ENCODE data around the gene KDM1A.

KDM1A gene

DNA sequence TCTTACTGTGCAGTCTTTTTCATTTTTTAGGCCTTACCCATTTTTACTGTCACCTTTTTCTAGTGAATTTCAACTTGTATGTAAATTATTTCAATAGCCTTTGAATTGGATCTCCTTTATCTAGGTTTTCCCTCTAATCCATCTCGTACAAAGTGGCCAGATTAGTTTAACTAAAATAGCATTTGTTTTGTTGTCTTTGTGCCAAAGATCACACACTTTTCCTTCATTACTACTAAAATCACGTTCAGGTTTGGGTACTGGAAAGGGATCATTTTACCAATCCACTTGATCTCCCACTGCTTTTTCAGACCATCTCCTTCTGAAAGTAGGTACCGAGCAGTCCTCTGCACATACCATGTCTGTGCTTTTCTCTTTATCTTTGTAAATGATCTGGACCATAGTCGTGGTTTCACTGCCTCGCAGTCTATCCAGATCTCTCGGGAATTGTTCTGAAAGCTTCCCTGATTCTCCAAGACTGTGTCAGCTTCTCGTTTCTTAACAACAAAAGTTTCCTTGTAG is 20.1 kb downstream of the KDM1A start:
- Histone ChIP-seq H3K27me3 (ENCODE audit: control insufficient read depth, insufficient read depth, low read length) (no peaks in the 10 kb centered on the region), H3K27ac (ENCODE audit: low read length) (no peak overlapping the region), H3K9me3 (ENCODE audit: control insufficient read depth, low read depth, low read length) (no peaks in the 10 kb centered on the region), H3K9ac (ENCODE audit: low read length) (no peak overlapping the region), H3K4me3 (ENCODE audit: low read length) (no peak overlapping the region), H3K36me3 (ENCODE audit: control insufficient read depth, low read depth, low read length) (peaks cover 11% of the 10 kb centered on the region), H3K4me1 (ENCODE audit: control insufficient read depth, low read depth, low read length) (peaks cover 12% of the 10 kb centered on the region)

DNA sequence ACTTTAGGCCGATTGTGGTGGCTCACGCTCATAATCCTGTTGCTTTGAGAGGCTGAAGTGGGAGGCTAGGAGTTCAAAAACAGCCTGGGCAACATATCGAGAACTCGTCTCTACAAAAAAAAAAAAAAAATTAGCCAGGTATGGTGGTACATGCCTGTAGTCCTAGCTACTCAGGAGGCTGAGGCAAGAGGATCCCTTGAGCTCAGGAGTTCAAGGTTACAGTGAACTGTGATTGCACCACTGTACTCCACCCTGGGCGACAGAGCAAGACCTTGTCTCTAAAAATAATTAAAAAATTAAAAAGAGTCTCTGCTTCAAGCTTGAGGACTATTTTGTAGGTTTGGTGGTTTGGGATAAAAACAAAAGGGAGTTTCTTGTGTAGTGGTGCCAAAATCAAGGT is 21.2 kb downstream of the KDM1A start:
- H3K9me3 ChIP-seq (ENCODE audit: control insufficient read depth, low read depth, low read length): no peaks in the 10 kb centered on the region
- H3K27me3 ChIP-seq (ENCODE audit: control insufficient read depth, insufficient read depth, low read length): no peaks in the 10 kb centered on the region
- no peak overlapping the region for H3K9ac ChIP-seq (ENCODE audit: low read length)
- H3K4me3 ChIP-seq (ENCODE audit: low read length): no peak overlapping the region
- H3K36me3 ChIP-seq (ENCODE audit: control insufficient read depth, low read depth, low read length): peaks cover 13% of the 10 kb centered on the region
- H3K4me1 ChIP-seq (ENCODE audit: control insufficient read depth, low read depth, low read length): peaks cover 11% of the 10 kb centered on the region
- H3K27ac ChIP-seq (ENCODE audit: low read length): no peak overlapping the region

DNA sequence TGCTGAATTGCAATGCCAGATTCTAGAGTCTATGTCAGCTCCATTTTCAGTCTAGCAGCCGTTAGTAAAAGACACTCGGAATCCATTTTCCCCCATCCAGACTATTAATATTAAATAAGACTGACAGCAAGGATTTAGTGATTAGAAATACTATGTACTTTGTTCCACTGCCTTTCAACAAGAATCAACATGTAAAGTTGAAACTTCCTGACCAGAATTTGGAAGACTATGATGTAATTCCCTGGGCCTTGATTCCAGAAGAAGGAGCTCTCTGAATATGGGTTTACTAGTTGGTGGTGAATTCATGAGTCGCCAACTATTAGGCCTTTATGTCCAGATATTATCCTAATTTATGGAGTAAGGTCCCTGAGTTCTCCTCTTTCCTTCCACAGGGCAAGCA is 24.8 kb downstream of the KDM1A start:
- no peak overlapping the region for H3K9ac ChIP-seq (ENCODE audit: low read length)
- H3K9me3 ChIP-seq (ENCODE audit: control insufficient read depth, low read depth, low read length): no peaks in the 10 kb centered on the region
- H3K4me1 ChIP-seq (ENCODE audit: control insufficient read depth, low read depth, low read length): peaks cover 5% of the 10 kb centered on the region
- H3K4me3 ChIP-seq (ENCODE audit: low read length): no peak overlapping the region
- no peaks in the 10 kb centered on the region for H3K27me3 ChIP-seq (ENCODE audit: control insufficient read depth, insufficient read depth, low read length)
- no peak overlapping the region for H3K27ac ChIP-seq (ENCODE audit: low read length)
- peaks cover 13% of the 10 kb centered on the region for H3K36me3 ChIP-seq (ENCODE audit: control insufficient read depth, low read depth, low read length)

DNA sequence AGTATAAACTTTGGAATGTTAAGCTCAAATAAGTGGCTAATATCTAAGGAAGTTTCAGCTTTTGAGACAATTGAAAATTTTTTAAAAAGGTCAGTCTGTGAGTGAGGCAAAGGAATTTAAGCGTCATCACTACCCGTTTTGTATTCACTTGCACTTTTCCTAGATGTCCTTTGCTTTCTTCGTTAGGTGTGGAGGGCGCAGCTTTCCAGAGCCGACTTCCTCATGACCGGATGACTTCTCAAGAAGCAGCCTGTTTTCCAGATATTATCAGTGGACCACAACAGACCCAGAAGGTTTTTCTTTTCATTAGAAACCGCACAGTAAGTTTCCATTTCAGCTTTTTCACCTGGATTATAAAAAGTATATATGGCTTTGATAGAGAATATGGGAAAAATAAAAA is 30.9 kb downstream of the KDM1A start:
- no peak overlapping the region for H3K27ac ChIP-seq (ENCODE audit: low read length)
- no peaks in the 10 kb centered on the region for H3K27me3 ChIP-seq (ENCODE audit: control insufficient read depth, insufficient read depth, low read length)
- H3K9me3 ChIP-seq (ENCODE audit: control insufficient read depth, low read depth, low read length): no peaks in the 10 kb centered on the region
- no peak overlapping the region for H3K4me3 ChIP-seq (ENCODE audit: low read length)
- H3K36me3 ChIP-seq (ENCODE audit: control insufficient read depth, low read depth, low read length): peaks cover 42% of the 10 kb centered on the region
- H3K9ac ChIP-seq (ENCODE audit: low read length): no peak overlapping the region
- H3K4me1 ChIP-seq (ENCODE audit: control insufficient read depth, low read depth, low read length): no peaks in the 10 kb centered on the region

DNA sequence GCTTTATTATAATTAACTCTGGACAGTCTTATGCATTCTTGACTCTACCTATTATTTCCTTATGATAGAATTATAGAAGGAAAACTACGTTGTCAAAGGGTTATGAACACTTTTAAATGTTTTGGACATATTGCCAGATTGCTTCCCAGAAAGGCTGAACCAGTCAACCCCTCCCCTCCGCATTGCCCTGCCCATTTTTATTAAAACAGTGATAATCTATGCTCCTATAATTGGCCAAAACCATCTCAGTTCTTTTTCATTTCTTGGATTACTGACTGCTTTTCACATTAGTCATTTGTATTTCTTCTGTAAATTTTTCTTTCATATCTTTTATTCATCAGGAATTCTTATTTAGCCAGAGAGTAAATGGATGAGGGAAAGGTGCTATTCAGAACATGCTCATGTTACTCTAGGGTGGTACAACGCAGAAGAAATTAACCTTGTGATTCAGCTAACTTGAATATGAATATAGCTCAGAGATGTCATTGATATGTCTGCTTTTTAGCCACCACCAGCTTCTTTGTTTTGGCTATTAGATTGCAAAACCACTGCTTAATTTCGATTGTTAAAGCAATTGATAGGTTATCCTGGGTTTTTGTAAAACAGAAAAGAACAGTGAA is 32.1 kb downstream of the KDM1A start:
- Histone ChIP-seq H3K27ac (ENCODE audit: low read length) (no peak overlapping the region), H3K36me3 (ENCODE audit: control insufficient read depth, low read depth, low read length) (peaks cover 54% of the 10 kb centered on the region), H3K4me1 (ENCODE audit: control insufficient read depth, low read depth, low read length) (no peaks in the 10 kb centered on the region), H3K27me3 (ENCODE audit: control insufficient read depth, insufficient read depth, low read length) (no peaks in the 10 kb centered on the region), H3K4me3 (ENCODE audit: low read length) (no peak overlapping the region), H3K9ac (ENCODE audit: low read length) (no peak overlapping the region), H3K9me3 (ENCODE audit: control insufficient read depth, low read depth, low read length) (no peaks in the 10 kb centered on the region)

DNA sequence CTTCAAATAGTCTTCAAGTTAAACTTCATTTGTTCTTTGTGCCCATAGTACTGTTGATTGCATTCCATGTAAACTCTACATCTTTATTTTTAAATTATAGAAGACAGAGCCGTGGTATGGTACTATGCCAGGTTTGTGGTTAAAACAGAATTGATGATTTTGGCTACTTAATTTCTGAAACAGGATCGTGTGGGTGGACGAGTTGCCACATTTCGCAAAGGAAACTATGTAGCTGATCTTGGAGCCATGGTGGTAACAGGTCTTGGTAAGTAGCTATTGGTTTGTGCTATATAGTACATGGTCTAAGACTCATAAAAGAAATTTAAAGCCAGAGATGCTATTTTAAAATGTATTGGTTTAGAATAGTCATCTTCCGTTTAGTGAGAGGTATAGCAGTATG is 38.0 kb downstream of the KDM1A start:
- Histone ChIP-seq H3K9ac (ENCODE audit: low read length) (no peak overlapping the region), H3K9me3 (ENCODE audit: control insufficient read depth, low read depth, low read length) (no peaks in the 10 kb centered on the region), H3K36me3 (ENCODE audit: control insufficient read depth, low read depth, low read length) (peaks cover 95% of the 10 kb centered on the region), H3K27me3 (ENCODE audit: control insufficient read depth, insufficient read depth, low read length) (no peaks in the 10 kb centered on the region), H3K4me3 (ENCODE audit: low read length) (no peak overlapping the region), H3K4me1 (ENCODE audit: control insufficient read depth, low read depth, low read length) (no peaks in the 10 kb centered on the region), H3K27ac (ENCODE audit: low read length) (no peak overlapping the region)

DNA sequence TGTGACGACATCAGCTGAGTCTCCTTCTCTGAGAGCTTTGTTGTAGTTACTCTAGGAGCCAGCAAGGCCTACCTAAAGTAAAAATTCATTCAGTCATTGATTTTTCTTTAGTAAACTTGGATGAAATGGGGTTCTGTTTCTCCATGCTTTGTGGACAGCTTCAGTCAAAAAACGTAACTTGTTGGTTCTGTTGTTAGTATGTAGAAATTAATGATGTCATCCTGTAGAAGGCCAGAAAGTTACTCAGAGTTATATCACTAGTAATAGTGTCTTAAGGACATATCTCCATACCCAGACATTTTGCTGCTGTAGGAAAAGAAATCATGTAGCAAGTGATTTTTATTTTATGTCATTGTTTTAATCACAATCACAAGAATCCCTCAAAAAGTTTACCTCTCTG is 43.0 kb downstream of the KDM1A start:
- Histone ChIP-seq H3K4me1 (ENCODE audit: control insufficient read depth, low read depth, low read length) (no peaks in the 10 kb centered on the region), H3K9ac (ENCODE audit: low read length) (no peak overlapping the region), H3K4me3 (ENCODE audit: low read length) (no peak overlapping the region), H3K36me3 (ENCODE audit: control insufficient read depth, low read depth, low read length) (peaks cover 89% of the 10 kb centered on the region), H3K27ac (ENCODE audit: low read length) (no peak overlapping the region), H3K27me3 (ENCODE audit: control insufficient read depth, insufficient read depth, low read length) (no peaks in the 10 kb centered on the region), H3K9me3 (ENCODE audit: control insufficient read depth, low read depth, low read length) (no peaks in the 10 kb centered on the region)

DNA sequence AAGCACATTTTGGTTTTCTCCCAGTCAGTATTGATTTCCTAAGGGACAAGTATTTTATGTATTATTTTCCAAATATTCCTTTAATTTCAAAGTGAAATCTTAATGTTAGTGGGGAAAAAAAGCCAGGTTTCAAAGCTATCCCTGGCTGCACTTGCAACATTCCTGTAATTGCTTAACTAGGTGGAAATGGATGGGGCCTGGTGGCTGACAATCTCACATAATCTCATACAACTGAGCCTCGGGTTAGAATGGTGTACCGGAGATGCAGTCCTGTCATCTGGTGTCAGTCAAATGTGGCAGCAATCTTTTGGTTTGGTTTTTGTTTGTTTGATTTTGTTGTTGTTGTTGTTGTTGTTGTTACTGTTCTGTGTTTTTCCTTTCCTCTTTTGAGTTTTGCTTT is 46.1 kb downstream of the KDM1A start:
- no peaks in the 10 kb centered on the region for H3K4me1 ChIP-seq (ENCODE audit: control insufficient read depth, low read depth, low read length)
- H3K27ac ChIP-seq (ENCODE audit: low read length): no peak overlapping the region
- peaks cover 87% of the 10 kb centered on the region for H3K36me3 ChIP-seq (ENCODE audit: control insufficient read depth, low read depth, low read length)

DNA sequence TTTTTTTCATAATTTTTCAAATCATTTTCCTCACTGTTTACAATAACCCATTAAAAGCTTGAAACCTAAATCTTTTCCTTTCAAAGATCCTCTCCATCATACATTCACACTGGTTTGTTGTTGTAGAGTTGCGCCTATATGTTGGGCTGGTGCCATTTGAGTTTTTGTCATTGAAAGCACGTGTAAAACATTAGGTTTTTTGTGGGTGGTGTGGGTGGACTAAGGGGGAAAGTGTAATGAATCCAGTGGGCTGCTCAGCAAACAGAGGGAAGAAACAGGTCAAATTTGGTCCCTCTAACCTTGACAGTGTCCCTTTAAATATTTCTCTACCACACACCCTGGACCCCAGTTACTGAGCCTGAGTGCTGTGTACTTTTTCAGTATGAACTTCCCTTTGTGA is 46.8 kb downstream of the KDM1A start:
- no peak overlapping the region for H3K4me3 ChIP-seq (ENCODE audit: low read length)
- H3K27ac ChIP-seq (ENCODE audit: low read length): no peak overlapping the region
- peaks cover 85% of the 10 kb centered on the region for H3K36me3 ChIP-seq (ENCODE audit: control insufficient read depth, low read depth, low read length)
- H3K9ac ChIP-seq (ENCODE audit: low read length): no peak overlapping the region
- no peaks in the 10 kb centered on the region for H3K9me3 ChIP-seq (ENCODE audit: control insufficient read depth, low read depth, low read length)
- no peaks in the 10 kb centered on the region for H3K4me1 ChIP-seq (ENCODE audit: control insufficient read depth, low read depth, low read length)
- H3K27me3 ChIP-seq (ENCODE audit: control insufficient read depth, insufficient read depth, low read length): no peaks in the 10 kb centered on the region

More for the DNA sequence above, 46.1 kb downstream of the KDM1A start:
- Histone ChIP-seq H3K9me3 (ENCODE audit: control insufficient read depth, low read depth, low read length) (no peaks in the 10 kb centered on the region), H3K27me3 (ENCODE audit: control insufficient read depth, insufficient read depth, low read length) (no peaks in the 10 kb centered on the region), H3K9ac (ENCODE audit: low read length) (no peak overlapping the region), H3K4me3 (ENCODE audit: low read length) (no peak overlapping the region)

DNA sequence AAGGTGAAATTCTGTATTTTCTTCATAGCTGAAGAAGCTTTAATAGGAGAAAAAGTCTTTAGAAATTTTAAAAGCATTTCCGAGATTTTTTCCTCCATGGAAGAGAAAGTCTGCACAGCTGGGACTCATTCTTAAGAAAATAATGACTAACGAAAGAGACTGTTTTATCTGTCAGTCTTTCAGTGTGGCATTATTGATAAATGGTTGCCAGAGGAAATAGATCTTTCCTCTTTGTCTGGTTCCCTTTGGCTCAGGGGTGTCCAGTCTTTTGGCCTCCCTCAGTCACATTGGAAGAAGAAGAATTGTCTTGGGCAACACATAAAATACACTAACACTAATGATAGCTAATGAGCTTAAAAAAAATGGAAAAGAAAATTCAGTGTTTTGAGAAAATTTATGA is 49.9 kb downstream of the KDM1A start:
- H3K36me3 ChIP-seq (ENCODE audit: control insufficient read depth, low read depth, low read length): peaks cover 95% of the 10 kb centered on the region
- H3K4me3 ChIP-seq (ENCODE audit: low read length): no peak overlapping the region
- no peak overlapping the region for H3K9ac ChIP-seq (ENCODE audit: low read length)
- H3K4me1 ChIP-seq (ENCODE audit: control insufficient read depth, low read depth, low read length): no peaks in the 10 kb centered on the region
- no peaks in the 10 kb centered on the region for H3K9me3 ChIP-seq (ENCODE audit: control insufficient read depth, low read depth, low read length)
- no peak overlapping the region for H3K27ac ChIP-seq (ENCODE audit: low read length)
- no peaks in the 10 kb centered on the region for H3K27me3 ChIP-seq (ENCODE audit: control insufficient read depth, insufficient read depth, low read length)

DNA sequence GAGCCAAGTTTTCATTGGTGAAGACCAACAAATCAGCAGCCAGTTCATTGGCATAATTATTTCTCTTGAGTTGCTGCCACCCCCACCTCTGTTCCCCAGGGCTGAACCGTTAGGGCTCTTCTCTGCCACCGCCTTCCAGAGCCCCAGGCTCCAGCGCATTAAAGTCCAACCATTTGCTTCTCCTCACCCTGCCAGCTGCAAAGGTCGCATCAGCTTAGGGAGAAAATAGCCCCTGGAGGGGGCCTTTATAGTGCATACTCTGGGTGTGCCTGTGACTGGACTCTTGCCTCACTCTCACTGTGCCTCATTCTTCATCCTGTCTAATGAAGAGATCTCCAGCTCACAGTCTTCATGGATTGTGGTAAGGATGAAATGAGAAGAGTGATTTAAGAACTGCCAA is 50.4 kb downstream of the KDM1A start:
- Histone ChIP-seq H3K4me3 (ENCODE audit: low read length) (no peak overlapping the region), H3K9ac (ENCODE audit: low read length) (no peak overlapping the region), H3K4me1 (ENCODE audit: control insufficient read depth, low read depth, low read length) (no peaks in the 10 kb centered on the region), H3K27me3 (ENCODE audit: control insufficient read depth, insufficient read depth, low read length) (no peaks in the 10 kb centered on the region), H3K9me3 (ENCODE audit: control insufficient read depth, low read depth, low read length) (no peaks in the 10 kb centered on the region), H3K36me3 (ENCODE audit: control insufficient read depth, low read depth, low read length) (peaks cover 95% of the 10 kb centered on the region), H3K27ac (ENCODE audit: low read length) (no peak overlapping the region)

DNA sequence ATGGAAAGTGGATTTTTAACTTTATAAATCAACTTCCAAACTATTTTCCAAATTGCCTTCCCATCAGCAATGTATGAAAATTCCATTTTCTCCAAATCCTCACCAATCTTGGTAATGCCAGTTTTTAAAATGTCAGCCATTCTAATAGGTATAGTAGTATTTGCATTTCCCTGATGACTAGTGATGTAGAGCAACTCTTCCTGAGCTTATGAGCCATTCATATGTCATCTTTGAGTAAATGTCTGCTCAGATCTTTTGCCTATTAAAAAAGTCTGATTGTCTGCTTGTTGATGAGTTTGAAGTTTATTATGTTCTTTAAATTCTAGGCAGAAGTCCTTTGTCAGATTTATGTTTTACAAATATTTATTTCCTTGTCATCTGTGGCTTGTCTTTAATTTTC is 54.7 kb downstream of the KDM1A start:
- H3K4me1 ChIP-seq (ENCODE audit: control insufficient read depth, low read depth, low read length): no peaks in the 10 kb centered on the region
- no peaks in the 10 kb centered on the region for H3K9me3 ChIP-seq (ENCODE audit: control insufficient read depth, low read depth, low read length)
- no peak overlapping the region for H3K9ac ChIP-seq (ENCODE audit: low read length)
- H3K36me3 ChIP-seq (ENCODE audit: control insufficient read depth, low read depth, low read length): peaks cover 85% of the 10 kb centered on the region
- no peak overlapping the region for H3K27ac ChIP-seq (ENCODE audit: low read length)
- no peaks in the 10 kb centered on the region for H3K27me3 ChIP-seq (ENCODE audit: control insufficient read depth, insufficient read depth, low read length)
- no peak overlapping the region for H3K4me3 ChIP-seq (ENCODE audit: low read length)

Measured in iPS-18a (cell line).